Neural progenitor cell (in vitro differentiated cells): ENCODE results near the gene C13orf42.

ENCODE experiments used
- CTCF ChIP-seq: fragments of 200-600 bp; sonication (generic); IDR thresholded peaks from 2 replicates; pipeline ENCODE4 v1.5.1; 2017; ENCODE audit warnings: antibody characterized with exemption, mild to moderate bottlenecking
- EZH2 ChIP-seq: fragments of 200-600 bp; sonication (generic); IDR thresholded peaks from 2 replicates; pipeline ENCODE4 v1.6.1; 2017; ENCODE audit warnings: antibody characterized with exemption, mild to moderate bottlenecking, moderate library complexity

GRCh38 chr13:51067210-51067701 is 43.8 kb downstream of the C13orf42 start:
- TF ChIP-seq CTCF = no peak
- no peak for TF ChIP-seq EZH2
